Prostate gland (tissue), 2 donors: ENCODE data around the gene SPTB. TPM values are rescaled to one million over a fixed set of nuclear protein-coding genes. Genes with fewer than 3 reads are reported as not detected.

Experiments used
- DNase-seq: peaks from one replicate; pipeline ENCODE4 v3.0.0-alpha.2; 2019; ENCODE audit warnings: low spot score
- H3K27ac ChIP-seq, 2 donors: fragments of 200-600 bp; sonication (generic); 2 replicates each; pipeline ENCODE4 v1.5.1; 2017 to 2019
- H3K27me3 ChIP-seq: fragments of 200-600 bp; sonication (generic); replicated peaks from 2 replicates; pipeline ENCODE4 v1.5.1; 2019; ENCODE audit not compliant: insufficient read depth
- H3K36me3 ChIP-seq, 2 donors: fragments of 200-600 bp; sonication (generic); 1 replicate in 1 of 2; 2 replicates in 1 of 2; pipeline versions ENCODE4 v1.5.1 to v1.8.1; 2017 to 2019
- H3K4me1 ChIP-seq: fragments of 200-600 bp; sonication (generic); replicated peaks from 2 replicates; pipeline ENCODE4 v1.5.1; 2019
- H3K4me3 ChIP-seq, 2 donors: fragments of 200-600 bp; sonication (generic); 2 replicates each; pipeline ENCODE4 v1.5.1; 2017 to 2019
- H3K9me3 ChIP-seq: fragments of 200-600 bp; sonication (generic); 2 replicates; pipeline ENCODE4 v1.5.1; 2017
- POLR2A ChIP-seq: fragments of 450-650 bp; IDR thresholded peaks from one replicate; pipeline ENCODE4 v1.6.1; 2016; ENCODE audit warnings: antibody characterized with exemption, mild to moderate bottlenecking
- POLR2AphosphoS5 ChIP-seq: sonication (generic); formaldehyde crosslinking; IDR thresholded peaks from one replicate; pipeline ENCODE4 v1.6.1; 2017; ENCODE audit warnings: antibody characterized with exemption
- WGBS: methylation state at CpG from one replicate; pipeline ENCODE4 v1.1.5; 2018; 5-methylcytosine and 5-hydroxymethylcytosine counted together
- intact Hi-C: fragments of 100-400 bp; cut with DNase I; formaldehyde crosslinking; loops from one replicate; pipeline ENCODE4 v1.14.2; 2022
- total RNA-seq, 2 donors: library from RNA; depleted of rRNA; stranded (reverse); fragments of >200 nt; gene quantifications; one replicate each; pipeline ENCODE4 v1.1.0, GENCODE V29; 2016
- TF ChIP-seq, protein P1 (sequence below), 4 experiments: fragments of 200-600 bp in 2 of 4; fragments of 450-650 bp in 2 of 4; sonication (generic) in 2 of 4; IDR thresholded peaks; 1 replicate in 3 of 4; 2 replicates in 1 of 4; pipeline ENCODE4 v1.5.1; 2016 to 2019; ENCODE audit warnings: antibody characterized with exemption in 4 of 4, mild to moderate bottlenecking in 2 of 4, moderate library complexity in 2 of 4

Gene SPTB
- total RNA-seq, 2 donors from 2014 or later: 2.7 to 3.7 TPM

DNA sequence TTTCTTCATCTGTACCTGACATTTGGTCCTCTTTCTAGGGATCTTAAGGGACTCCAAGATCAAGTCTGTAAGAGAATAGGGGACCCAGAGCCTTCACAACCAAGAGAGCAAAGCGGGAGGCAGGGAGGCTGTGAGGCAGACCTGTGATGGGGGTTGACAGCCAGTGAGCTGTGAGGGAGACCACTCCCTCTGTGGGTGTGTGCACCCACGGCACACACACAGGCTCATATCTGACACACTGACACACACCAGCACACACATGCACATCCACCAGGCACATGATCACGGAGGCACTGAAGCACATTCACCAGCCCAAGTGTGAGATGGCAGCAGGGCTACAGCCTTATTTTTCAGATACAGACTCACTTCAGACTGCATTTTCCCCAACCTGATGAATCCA is 55.2 kb downstream of the SPTB start:
- H3K4me1 ChIP-seq: no peaks in the 10 kb centered on the region
- no peak overlapping the region for H3K27ac ChIP-seq
- intact Hi-C loops: loop anchor here (5.0 kb wide), 2 partner anchors 68 to 158 kb away; no protein-coding TSS in a partner anchor
- TF ChIP-seq POLR2AphosphoS5 (no peak), POLR2A (no peak)
- TF ChIP-seq, protein P1, sequence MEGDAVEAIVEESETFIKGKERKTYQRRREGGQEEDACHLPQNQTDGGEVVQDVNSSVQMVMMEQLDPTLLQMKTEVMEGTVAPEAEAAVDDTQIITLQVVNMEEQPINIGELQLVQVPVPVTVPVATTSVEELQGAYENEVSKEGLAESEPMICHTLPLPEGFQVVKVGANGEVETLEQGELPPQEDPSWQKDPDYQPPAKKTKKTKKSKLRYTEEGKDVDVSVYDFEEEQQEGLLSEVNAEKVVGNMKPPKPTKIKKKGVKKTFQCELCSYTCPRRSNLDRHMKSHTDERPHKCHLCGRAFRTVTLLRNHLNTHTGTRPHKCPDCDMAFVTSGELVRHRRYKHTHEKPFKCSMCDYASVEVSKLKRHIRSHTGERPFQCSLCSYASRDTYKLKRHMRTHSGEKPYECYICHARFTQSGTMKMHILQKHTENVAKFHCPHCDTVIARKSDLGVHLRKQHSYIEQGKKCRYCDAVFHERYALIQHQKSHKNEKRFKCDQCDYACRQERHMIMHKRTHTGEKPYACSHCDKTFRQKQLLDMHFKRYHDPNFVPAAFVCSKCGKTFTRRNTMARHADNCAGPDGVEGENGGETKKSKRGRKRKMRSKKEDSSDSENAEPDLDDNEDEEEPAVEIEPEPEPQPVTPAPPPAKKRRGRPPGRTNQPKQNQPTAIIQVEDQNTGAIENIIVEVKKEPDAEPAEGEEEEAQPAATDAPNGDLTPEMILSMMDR (IDR thresholded peaks at IDR 0.05): no peak
- H3K36me3 ChIP-seq: no peaks in the 10 kb centered on the region
- H3K9me3 ChIP-seq: no peaks in the 10 kb centered on the region
- no peak for DNase-seq
- H3K27me3 ChIP-seq: no peaks in the 10 kb centered on the region
- WGBS: 82% methylated on average over 3 of the region's 3 CpGs
- H3K4me3 ChIP-seq: no peak overlapping the region

DNA sequence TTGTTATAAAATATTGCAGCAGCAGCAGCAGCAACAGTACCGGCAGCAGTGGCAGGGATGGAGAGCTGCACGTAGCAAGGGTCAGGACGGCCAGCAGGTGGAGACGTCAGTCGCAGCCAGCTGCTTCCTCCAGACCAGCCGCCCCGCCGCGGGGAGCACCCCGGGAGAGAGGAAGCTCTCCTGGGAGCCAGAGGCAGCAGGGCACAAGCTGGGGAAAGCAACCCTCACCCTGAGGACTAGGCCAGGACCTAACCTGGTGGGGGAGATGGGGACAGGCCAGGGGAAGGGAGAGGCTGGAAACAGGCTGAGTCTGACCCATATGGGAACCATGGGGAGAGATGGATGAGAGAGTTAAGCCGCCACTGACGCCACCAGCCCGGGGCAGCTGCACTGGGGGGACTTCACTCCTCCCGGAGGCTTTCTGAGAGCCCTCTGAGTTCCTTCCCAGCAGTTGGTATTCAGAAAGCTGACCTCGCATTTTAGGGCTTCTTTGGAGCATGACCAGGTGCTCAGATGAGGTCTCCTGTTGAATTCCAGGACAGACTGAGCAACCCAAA is 56.3 kb downstream of the SPTB start:
- no peak overlapping the region for H3K27ac ChIP-seq
- no peak for TF ChIP-seq POLR2AphosphoS5
- TF ChIP-seq POLR2A: no peak
- TF ChIP-seq, protein P1 (IDR thresholded peaks at IDR 0.05): peak; percentile 49 to 91 (median 68)
- no peaks in the 10 kb centered on the region for H3K9me3 ChIP-seq
- peak; percentile 63 for DNase-seq
- H3K4me3 ChIP-seq: no peak overlapping the region
- H3K4me1 ChIP-seq: no peaks in the 10 kb centered on the region
- H3K36me3 ChIP-seq: no peaks in the 10 kb centered on the region
- whole genome bisulfite sequencing: 14% methylated on average over 13 of the region's 15 CpGs
- H3K27me3 ChIP-seq: no peaks in the 10 kb centered on the region
- intact Hi-C loops: loop anchor here (5.0 kb wide), 2 partner anchors 69 to 159 kb away; no protein-coding TSS in a partner anchor

DNA sequence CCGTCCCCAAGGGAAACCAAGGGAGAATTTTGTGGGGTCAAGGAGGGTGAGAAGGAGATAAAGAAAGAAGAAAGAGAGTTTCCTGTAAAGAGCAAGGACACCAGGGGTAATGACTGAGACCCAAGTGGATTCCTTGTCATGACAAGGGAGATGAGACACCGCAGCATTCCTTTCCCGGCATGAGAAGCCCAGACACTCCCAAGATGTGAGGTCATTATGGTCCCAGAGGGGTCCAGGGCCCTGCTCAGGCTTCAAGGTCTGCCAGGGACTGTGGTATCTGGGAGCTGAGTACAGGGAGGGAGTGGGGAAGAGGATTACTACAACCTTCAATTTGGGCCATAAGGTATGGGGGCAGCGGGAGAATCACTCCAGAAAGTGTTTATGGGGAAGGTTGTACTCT is 58.1 kb downstream of the SPTB start:
- intact Hi-C loops: loop anchor here (5.0 kb wide), 2 partner anchors 71 to 161 kb away; no protein-coding TSS in a partner anchor
- Histone ChIP-seq H3K9me3 (no peaks in the 10 kb centered on the region), H3K4me1 (no peaks in the 10 kb centered on the region), H3K27me3 (no peaks in the 10 kb centered on the region), H3K4me3 (no peak overlapping the region), H3K36me3 (no peaks in the 10 kb centered on the region), H3K27ac (no peak overlapping the region)
- DNase-seq: no peak
- WGBS: 89% methylated on average over 4 of the region's 4 CpGs
- TF ChIP-seq POLR2A (no peak), POLR2AphosphoS5 (no peak)
- TF ChIP-seq, protein P1 (IDR thresholded peaks at IDR 0.05): no peak

DNA sequence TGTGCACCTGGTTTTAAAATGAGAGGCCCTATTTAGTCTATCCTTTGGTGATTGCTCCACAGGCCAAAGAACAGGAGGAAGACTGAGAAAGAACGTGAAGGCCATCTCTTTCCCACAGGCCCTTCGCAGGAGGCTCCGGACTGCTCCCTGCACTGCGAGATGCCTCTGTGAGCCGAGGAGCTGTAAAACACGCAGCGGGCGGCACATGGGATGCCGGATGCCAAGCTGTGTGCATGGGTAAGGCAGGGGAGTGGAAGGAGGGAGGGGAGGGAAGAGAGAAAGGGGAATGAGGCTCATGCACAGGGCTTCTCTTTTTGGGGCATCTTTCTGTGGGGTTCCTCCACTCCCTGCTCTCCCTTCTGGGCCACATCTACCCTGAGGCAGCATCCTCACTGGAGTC is 61.6 kb downstream of the SPTB start:
- no peaks in the 10 kb centered on the region for H3K9me3 ChIP-seq
- H3K27ac ChIP-seq: no peak overlapping the region
- DNase-seq: no peak
- intact Hi-C loops: no loop called here
- H3K36me3 ChIP-seq: no peaks in the 10 kb centered on the region
- H3K4me3 ChIP-seq: no peak overlapping the region
- H3K4me1 ChIP-seq: no peaks in the 10 kb centered on the region
- WGBS: 77% methylated on average over 9 of the region's 9 CpGs
- no peaks in the 10 kb centered on the region for H3K27me3 ChIP-seq
- TF ChIP-seq POLR2A (no peak), POLR2AphosphoS5 (no peak)
- TF ChIP-seq, protein P1 (IDR thresholded peaks at IDR 0.05): no peak

DNA sequence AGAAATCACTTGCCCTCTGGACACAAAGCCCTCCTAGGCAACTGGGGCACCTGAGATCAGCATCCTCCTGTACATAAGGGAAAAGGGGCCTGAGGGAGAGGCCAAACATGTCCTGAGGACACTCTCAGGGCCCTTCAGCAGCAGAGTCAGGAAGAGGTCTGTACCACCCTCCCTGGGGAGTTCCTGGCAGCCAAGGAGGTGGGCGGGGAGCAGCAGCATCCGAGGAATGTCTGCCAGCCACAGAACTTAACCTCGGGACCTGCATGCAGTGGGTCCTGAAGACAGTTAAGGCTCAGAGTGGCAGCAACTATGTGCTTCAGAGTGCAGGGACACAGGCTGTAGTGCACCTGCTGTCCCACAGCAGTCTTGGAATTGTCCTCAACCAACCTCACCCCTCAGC is 62.1 kb downstream of the SPTB start:
- intact Hi-C loops: no loop called here
- no peaks in the 10 kb centered on the region for H3K4me1 ChIP-seq

More for the DNA sequence above, 62.1 kb downstream of the SPTB start:
- Histone ChIP-seq H3K4me3 (no peak overlapping the region), H3K36me3 (no peaks in the 10 kb centered on the region), H3K9me3 (no peaks in the 10 kb centered on the region), H3K27ac (no peak overlapping the region), H3K27me3 (no peaks in the 10 kb centered on the region)
- no peak for DNase-seq
- WGBS: 51% methylated on average over 3 of the region's 3 CpGs
- TF ChIP-seq POLR2A: no peak
- TF ChIP-seq POLR2AphosphoS5: no peak
- TF ChIP-seq, protein P1 (IDR thresholded peaks at IDR 0.05): no peak
